Stomach (tissue), 9 donors: Measurements from ENCODE around the gene PNKP. TPM values are rescaled to one million over a fixed set of nuclear protein-coding genes. Genes with fewer than 3 reads are reported as not detected.

Experiments
- DNase-seq, 2 donors: peaks; one replicate each; pipeline versions ENCODE4 v3.0.0 to v3.0.0-alpha.2; 2013 to 2019
- H3K27ac ChIP-seq, 5 donors: fragments of 200-600 bp in 4 of 5; sonication (generic) in 4 of 5; one replicate each; pipeline ENCODE4 v1.5.1; 2013 to 2019; ENCODE audit warnings: mild to moderate bottlenecking in 1 of 5, moderate library complexity in 1 of 5
- H3K27me3 ChIP-seq, 3 donors: fragments of 200-600 bp; sonication (generic); one replicate each; pipeline ENCODE4 v1.5.1; 2017 to 2019; ENCODE audit warnings: mixed run types in 1 of 3
- H3K36me3 ChIP-seq, 4 donors: fragments of 200-600 bp; sonication (generic); 1 replicate in 3 of 4; 2 replicates in 1 of 4; pipeline ENCODE4 v1.5.1; 2016 to 2019
- H3K4me1 ChIP-seq, 4 donors: fragments of 200-600 bp; sonication (generic); one replicate each; pipeline ENCODE4 v1.5.1; 2016 to 2019
- H3K4me3 ChIP-seq, 4 donors: fragments of 200-600 bp; sonication (generic) in 3 of 4; one replicate each; pipeline ENCODE4 v1.5.1; 2016 to 2019; ENCODE audit warnings: mild to moderate bottlenecking in 1 of 4
- H3K9me3 ChIP-seq, 4 donors: fragments of 200-600 bp; sonication (generic); one replicate each; pipeline ENCODE4 v1.5.1; 2016 to 2019
- EP300 ChIP-seq: sonication (generic); formaldehyde crosslinking; IDR thresholded peaks from one replicate; pipeline ENCODE4 v1.6.1; 2017; ENCODE audit warnings: antibody characterized with exemption
- POLR2A ChIP-seq, 4 donors: fragments of 450-650 bp; IDR thresholded peaks; one replicate each; pipeline ENCODE4 v1.6.1; 2016; ENCODE audit warnings: antibody characterized with exemption in 4 of 4, control low read depth in 2 of 4, mild to moderate bottlenecking in 1 of 4, moderate library complexity in 1 of 4
- POLR2AphosphoS5 ChIP-seq, 3 donors: sonication (generic); formaldehyde crosslinking; IDR thresholded peaks; one replicate each; pipeline ENCODE4 v1.6.1; 2016; ENCODE audit warnings: antibody characterized with exemption in 3 of 3
- WGBS, 5 donors: extraction: QIAGEN DNeasy Blood & Tissue Kit in 3 of 5; methylation state at CpG; one replicate each; pipeline versions ENCODE4 v1.1.5 to v1.1.7; 2013 to 2018; 5-methylcytosine and 5-hydroxymethylcytosine counted together
- intact Hi-C: fragments of 100-400 bp; cut with DNase I; formaldehyde crosslinking; loops from one replicate; pipeline ENCODE4 v1.15.1; 2023; ENCODE audit warnings: low total_unique reads
- polyA plus RNA-seq, 3 donors: library from polyadenylated mRNA; stranded (reverse); fragments of 200-250 nt; gene quantifications; one replicate each; pipeline ENCODE4 v1.2.3, GENCODE V29; 2013
- total RNA-seq, 5 donors: library from RNA; depleted of rRNA; stranded (reverse); fragments of >200 nt; gene quantifications; one replicate each; pipeline versions ENCODE4 v1.1.0 to v1.2.3, GENCODE V29; 2014 to 2016
- TF ChIP-seq, protein P1 (sequence below), 7 experiments: fragments of 450-650 bp in 4 of 7; fragments of 200-600 bp in 3 of 7; sonication (generic) in 3 of 7; IDR thresholded peaks; one replicate each; pipeline ENCODE4 v1.5.1; 2016 to 2019; ENCODE audit warnings: antibody characterized with exemption in 7 of 7, control low read depth in 2 of 7, mild to moderate bottlenecking in 1 of 7
- donor health status: healthy with polysubstance abuse.
- donor health status: Bipolar disorder and iron deficiency.
- donor health status: healthy.

The PNKP gene
- total and polyA plus RNA-seq, 8 donors: 30.3 to 208 (median 57.9) TPM

DNA sequence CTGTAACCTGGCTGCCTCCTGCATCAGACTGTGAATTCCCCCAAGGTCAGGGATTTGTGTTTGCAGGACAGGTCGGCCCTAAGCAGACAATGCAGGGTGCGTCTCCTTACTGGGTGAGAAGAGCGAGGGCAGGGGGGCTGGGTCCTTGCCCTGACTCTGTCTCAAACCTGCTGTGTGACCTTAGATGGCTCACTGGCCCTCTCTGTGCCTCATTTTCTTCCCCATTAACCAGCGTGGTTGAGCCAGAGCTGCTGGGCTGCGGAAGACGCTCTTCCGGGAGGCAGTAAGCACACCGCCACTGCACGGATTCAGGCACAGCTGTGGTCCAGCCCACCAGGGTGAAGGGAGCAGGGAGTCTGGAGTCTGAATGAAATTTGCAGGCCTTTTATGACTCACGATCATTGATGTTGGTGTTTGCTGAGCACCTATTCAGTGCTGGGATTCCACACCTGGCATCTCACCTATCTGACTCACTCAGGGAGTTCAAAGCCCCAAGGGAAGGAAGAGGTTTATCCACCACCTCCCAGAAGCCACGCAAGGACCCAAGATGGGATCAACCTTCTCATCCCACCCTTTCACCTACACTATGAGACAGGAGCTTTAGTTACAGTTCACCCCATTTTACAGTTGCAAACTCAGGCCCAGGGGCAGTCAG lies 7.3 kb upstream of the PNKP start:
- H3K4me3 ChIP-seq: peak overlapping the region in 2 of 4 donors; percentile 73 to 93
- DNase-seq: no peak
- WGBS, 5 donors: 85 to 91% (median 89%) methylated on average over 11 of the region's 11 CpGs
- intact Hi-C loops: no loop called here
- peaks cover 33 to 64% (median 51%) of the 10 kb centered on the region in 4 donors for H3K4me1 ChIP-seq
- no peaks in the 10 kb centered on the region for H3K9me3 ChIP-seq
- no peaks in the 10 kb centered on the region for H3K27me3 ChIP-seq
- peaks cover 7 to 44% (median 37%) of the 10 kb centered on the region in 4 donors for H3K36me3 ChIP-seq
- peak overlapping the region in 2 of 5 donors; percentile 15 to 100 for H3K27ac ChIP-seq
- TF ChIP-seq POLR2AphosphoS5 (IDR thresholded peaks at IDR 0.05): no peak
- TF ChIP-seq, protein P1, sequence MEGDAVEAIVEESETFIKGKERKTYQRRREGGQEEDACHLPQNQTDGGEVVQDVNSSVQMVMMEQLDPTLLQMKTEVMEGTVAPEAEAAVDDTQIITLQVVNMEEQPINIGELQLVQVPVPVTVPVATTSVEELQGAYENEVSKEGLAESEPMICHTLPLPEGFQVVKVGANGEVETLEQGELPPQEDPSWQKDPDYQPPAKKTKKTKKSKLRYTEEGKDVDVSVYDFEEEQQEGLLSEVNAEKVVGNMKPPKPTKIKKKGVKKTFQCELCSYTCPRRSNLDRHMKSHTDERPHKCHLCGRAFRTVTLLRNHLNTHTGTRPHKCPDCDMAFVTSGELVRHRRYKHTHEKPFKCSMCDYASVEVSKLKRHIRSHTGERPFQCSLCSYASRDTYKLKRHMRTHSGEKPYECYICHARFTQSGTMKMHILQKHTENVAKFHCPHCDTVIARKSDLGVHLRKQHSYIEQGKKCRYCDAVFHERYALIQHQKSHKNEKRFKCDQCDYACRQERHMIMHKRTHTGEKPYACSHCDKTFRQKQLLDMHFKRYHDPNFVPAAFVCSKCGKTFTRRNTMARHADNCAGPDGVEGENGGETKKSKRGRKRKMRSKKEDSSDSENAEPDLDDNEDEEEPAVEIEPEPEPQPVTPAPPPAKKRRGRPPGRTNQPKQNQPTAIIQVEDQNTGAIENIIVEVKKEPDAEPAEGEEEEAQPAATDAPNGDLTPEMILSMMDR (IDR thresholded peaks at IDR 0.05): no peak
- no peak for TF ChIP-seq EP300
- no peak for TF ChIP-seq POLR2A (IDR thresholded peaks at IDR 0.05)

DNA sequence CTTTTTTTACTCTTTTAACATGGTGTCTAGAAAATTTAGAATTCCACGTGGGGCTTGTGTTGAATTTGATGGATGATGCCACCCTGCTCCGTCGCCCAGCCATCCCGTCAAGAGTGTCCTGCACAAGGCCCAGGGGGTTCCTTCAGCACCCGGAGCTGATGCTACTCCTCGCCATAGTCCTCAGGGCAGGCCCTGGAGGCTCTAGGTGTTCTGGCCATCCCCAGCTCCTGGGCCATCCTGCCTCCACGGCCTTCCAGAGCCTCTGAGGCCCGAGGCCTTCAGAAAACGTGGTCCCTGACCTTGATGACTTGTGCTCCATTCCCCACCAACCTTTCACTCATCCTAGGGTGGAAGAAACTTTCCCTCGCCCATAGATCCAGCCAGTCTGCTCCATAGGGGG lies 6.5 kb upstream of the PNKP start:
- H3K4me3 ChIP-seq: no peak overlapping the region
- TF ChIP-seq, protein P1 (IDR thresholded peaks at IDR 0.05): no peak
- TF ChIP-seq POLR2A (IDR thresholded peaks at IDR 0.05) (no peak), POLR2AphosphoS5 (IDR thresholded peaks at IDR 0.05) (no peak), EP300 (no peak)
- no peaks in the 10 kb centered on the region for H3K27me3 ChIP-seq
- H3K36me3 ChIP-seq: peaks cover 7 to 36% (median 29%) of the 10 kb centered on the region in 4 donors
- intact Hi-C loops: no loop called here
- DNase-seq: no peak
- H3K27ac ChIP-seq: no peak overlapping the region
- 82 to 91% (median 90%) methylated on average over 10 of the region's 10 CpGs for WGBS, 5 donors
- no peaks in the 10 kb centered on the region for H3K9me3 ChIP-seq
- H3K4me1 ChIP-seq: peaks cover 32 to 60% (median 49%) of the 10 kb centered on the region in 4 donors

DNA sequence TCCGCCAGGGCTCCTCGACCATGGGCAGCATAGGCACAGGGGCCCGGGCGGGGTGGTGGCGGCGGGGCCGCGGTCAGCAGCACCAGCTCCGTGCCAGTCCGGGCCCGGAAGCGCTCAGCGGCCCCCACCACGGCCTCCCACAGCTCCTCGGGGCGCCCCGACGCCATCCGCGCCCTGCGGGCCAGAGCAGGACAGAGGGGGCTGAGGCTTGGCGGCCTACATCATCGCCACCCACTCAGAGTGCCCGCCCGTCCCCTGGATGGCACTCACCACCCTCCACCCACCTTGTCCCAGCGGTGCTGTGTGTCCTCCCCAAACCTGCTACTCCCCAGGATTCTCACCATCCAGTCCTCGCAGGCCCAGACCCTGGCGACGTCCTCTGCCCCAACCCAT lies 5.7 kb upstream of the PNKP start:
- H3K36me3 ChIP-seq: peaks cover 7 to 32% (median 27%) of the 10 kb centered on the region in 4 donors
- DNase-seq: no peak
- no peak overlapping the region for H3K4me3 ChIP-seq
- TF ChIP-seq EP300: no peak
- TF ChIP-seq POLR2A (IDR thresholded peaks at IDR 0.05): no peak
- TF ChIP-seq POLR2AphosphoS5 (IDR thresholded peaks at IDR 0.05): no peak
- H3K9me3 ChIP-seq: no peaks in the 10 kb centered on the region
- no peaks in the 10 kb centered on the region for H3K27me3 ChIP-seq
- intact Hi-C loops: no loop called here
- WGBS, 5 donors: 88 to 94% (median 94%) methylated on average over 23 to 29 of the region's 29 CpGs
- H3K4me1 ChIP-seq: peaks cover 30 to 60% (median 49%) of the 10 kb centered on the region in 4 donors
- no peak overlapping the region for H3K27ac ChIP-seq

DNA sequence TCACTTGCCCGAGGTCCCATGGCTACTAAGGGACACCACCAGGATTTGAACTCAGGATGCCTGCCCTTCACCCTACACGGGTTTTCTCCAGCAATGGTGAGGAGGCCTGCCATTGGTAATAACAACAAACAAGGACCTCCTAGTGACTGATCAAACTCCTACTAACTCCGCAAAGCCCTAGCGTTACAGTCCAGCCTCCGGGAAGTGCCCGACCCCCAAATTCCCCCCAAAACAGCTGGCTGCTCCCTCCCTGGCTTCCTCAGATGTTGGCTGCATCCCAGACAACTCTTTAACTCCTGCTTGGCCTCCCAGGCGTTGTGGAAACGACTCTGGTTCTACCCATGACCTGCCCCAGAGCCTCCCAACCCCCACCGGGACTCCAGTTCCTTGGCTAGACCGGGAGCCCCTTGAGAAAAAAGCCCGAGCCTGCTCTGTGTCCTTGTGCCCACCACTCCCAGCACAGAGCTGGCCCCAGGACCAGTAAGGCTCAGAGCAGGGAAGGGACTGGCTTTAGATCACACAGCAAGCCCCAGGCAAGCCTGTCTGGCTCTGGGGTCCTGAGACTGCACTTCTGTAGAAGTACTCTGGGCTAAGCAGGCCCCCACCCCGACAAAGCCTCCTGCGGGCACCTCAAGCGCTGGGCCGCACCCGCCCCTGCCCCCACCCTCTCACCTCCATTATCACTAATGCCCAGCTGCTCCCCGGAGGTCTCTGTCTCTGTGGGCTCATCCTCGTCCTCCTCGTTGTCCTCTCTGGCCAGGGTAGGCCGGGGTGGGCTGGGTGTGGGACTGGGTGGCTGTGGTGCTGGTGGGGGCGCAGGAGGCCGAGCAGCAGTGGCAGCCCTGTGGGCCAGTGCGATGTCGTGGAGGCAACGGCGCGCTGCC lies 5.1 kb upstream of the PNKP start:
- no peak overlapping the region for H3K4me3 ChIP-seq
- WGBS, 5 donors: 83 to 90% (median 87%) methylated on average over 25 to 27 of the region's 27 CpGs
- peak overlapping the region in 1 of 5 donors; percentile 25 for H3K27ac ChIP-seq
- intact Hi-C loops: no loop called here
- H3K4me1 ChIP-seq: peaks cover 29 to 63% (median 52%) of the 10 kb centered on the region in 4 donors
- peaks cover 7 to 32% (median 27%) of the 10 kb centered on the region in 4 donors for H3K36me3 ChIP-seq
- H3K27me3 ChIP-seq: no peaks in the 10 kb centered on the region
- TF ChIP-seq EP300 (no peak), POLR2AphosphoS5 (IDR thresholded peaks at IDR 0.05) (no peak), POLR2A (IDR thresholded peaks at IDR 0.05) (no peak)
- TF ChIP-seq, protein P1 (IDR thresholded peaks at IDR 0.05): no peak
- H3K9me3 ChIP-seq: no peaks in the 10 kb centered on the region
- no peak for DNase-seq
